CD14-positive monocyte (primary cell): ENCODE measurements around the gene RAB37. TPM values are rescaled to one million over a fixed set of nuclear protein-coding genes. Genes with fewer than 3 reads are reported as not detected.
A peak's percentile ranks its signal among the peaks of the same experiment; 100 is the strongest.

Source experiments
- DNase-seq, 3 donors: peaks; one replicate each; pipeline ENCODE4 v3.0.0-alpha.2; 2011 to 2022
- H2AFZ ChIP-seq: 2 replicates; pipeline ENCODE4 v1.6.0; 2012; ENCODE audit warnings: mild to moderate bottlenecking, low read depth, low read length, inconsistent platforms; ENCODE audit not compliant: insufficient read depth, poor library complexity, severe bottlenecking
- H3K27ac ChIP-seq, 2 donors: 1 replicate in 1 of 2; 2 replicates in 1 of 2; pipeline ENCODE4 v1.5.1; 2012 to 2013; ENCODE audit warnings: low read length in 2 of 2, control low read depth in 1 of 2, inconsistent platforms in 1 of 2, low read depth in 1 of 2, mild to moderate bottlenecking in 1 of 2
- H3K27me3 ChIP-seq, 2 donors: one replicate each; pipeline versions ENCODE4 v1.6.0 to v1.6.1; 2011 to 2013; ENCODE audit warnings: low read length in 2 of 2; ENCODE audit not compliant: control insufficient read depth in 2 of 2, insufficient read depth in 2 of 2
- H3K36me3 ChIP-seq, 2 donors: replicated peaks in 1 of 2; 1 replicate in 1 of 2; 2 replicates in 1 of 2; pipeline versions ENCODE4 v1.5.1 to v1.6.1; 2012 to 2013; ENCODE audit warnings: low read length in 2 of 2, control low read depth in 1 of 2, inconsistent platforms in 1 of 2, mild to moderate bottlenecking in 1 of 2; ENCODE audit not compliant: insufficient read depth in 2 of 2, control insufficient read depth in 1 of 2
- H3K4me1 ChIP-seq, 2 donors: 1 replicate in 1 of 2; 2 replicates in 1 of 2; pipeline versions ENCODE4 v1.5.1 to v1.6.1; 2012 to 2013; ENCODE audit warnings: low read length in 2 of 2, control low read depth in 1 of 2, inconsistent platforms in 1 of 2, mild to moderate bottlenecking in 1 of 2, moderate library complexity in 1 of 2; ENCODE audit not compliant: insufficient read depth in 2 of 2, control insufficient read depth in 1 of 2
- H3K4me2 ChIP-seq: replicated peaks from 2 replicates; pipeline ENCODE3; 2012; ENCODE audit warnings: low read length, moderate library complexity, mild to moderate bottlenecking; ENCODE audit not compliant: poor library complexity, severe bottlenecking; ENCODE audit errors: extremely low read depth
- H3K4me3 ChIP-seq, 3 experiments: fragments of 200-600 bp in 1 of 3; sonication (generic) in 1 of 3; replicated peaks in 1 of 3; 1 replicate in 2 of 3; 2 replicates in 1 of 3; pipeline ENCODE4 v1.5.1; 2011 to 2013; ENCODE audit warnings: low read length in 3 of 3, mild to moderate bottlenecking in 3 of 3, control low read depth in 2 of 3, low read depth in 2 of 3, inconsistent platforms in 1 of 3, moderate library complexity in 1 of 3
- H3K79me2 ChIP-seq: 2 replicates; pipeline ENCODE4 v1.6.0; 2012; ENCODE audit warnings: mild to moderate bottlenecking, control low read depth, inconsistent platforms, low read length, moderate library complexity; ENCODE audit not compliant: insufficient read depth
- H3K9ac ChIP-seq: 2 replicates; pipeline ENCODE4 v1.6.0; 2017; ENCODE audit warnings: low read length, mild to moderate bottlenecking; ENCODE audit not compliant: insufficient read depth, poor library complexity, severe bottlenecking
- H3K9me3 ChIP-seq, 2 donors: replicated peaks in 1 of 2; 1 replicate in 1 of 2; 2 replicates in 1 of 2; pipeline versions ENCODE4 v1.5.1 to v1.6.1; 2012 to 2013; ENCODE audit warnings: low read length in 2 of 2, control low read depth in 1 of 2; ENCODE audit not compliant: control insufficient read depth in 1 of 2, insufficient read depth in 1 of 2
- H4K20me1 ChIP-seq: 2 replicates; pipeline ENCODE4 v1.6.0; 2012; ENCODE audit warnings: mild to moderate bottlenecking, low read length, control low read depth, moderate library complexity; ENCODE audit not compliant: insufficient read depth
- H3K27ac Mint-ChIP-seq, 7 donors: one replicate each; pipeline ENCODE4 v1.8.0; 2020; ENCODE audit warnings: mild to moderate bottlenecking in 7 of 7, mixed read lengths in 7 of 7, moderate library complexity in 6 of 7, inconsistent platforms in 2 of 7
- H3K27me3 Mint-ChIP-seq, 3 donors: one replicate each; pipeline ENCODE4 v1.8.0; 2021 to 2022; ENCODE audit warnings: low read depth in 3 of 3, mild to moderate bottlenecking in 3 of 3, mixed read lengths in 3 of 3, moderate library complexity in 3 of 3, inconsistent platforms in 1 of 3
- H3K36me3 Mint-ChIP-seq, 2 donors: one replicate each; pipeline ENCODE4 v1.8.0; 2020; ENCODE audit warnings: mixed read lengths in 2 of 2, inconsistent platforms in 1 of 2, mild to moderate bottlenecking in 1 of 2
- H3K4me1 Mint-ChIP-seq: one replicate; pipeline ENCODE4 v1.8.0; 2020; ENCODE audit warnings: mild to moderate bottlenecking, mixed read lengths
- H3K4me3 Mint-ChIP-seq, 2 donors: one replicate each; pipeline ENCODE4 v1.8.0; 2020; ENCODE audit warnings: mild to moderate bottlenecking in 2 of 2, mixed read lengths in 2 of 2, moderate library complexity in 1 of 2
- H3K9me3 Mint-ChIP-seq, 7 donors: one replicate each; pipeline ENCODE4 v1.8.0; 2020 to 2022; ENCODE audit warnings: mixed read lengths in 7 of 7, mild to moderate bottlenecking in 6 of 7, moderate library complexity in 6 of 7, inconsistent platforms in 2 of 7
- CTCF ChIP-seq: fragments of 200-600 bp; IDR thresholded peaks from one replicate; pipeline ENCODE4 v1.8.0; 2022; ENCODE audit warnings: antibody characterized with exemption, mild to moderate bottlenecking
- WGBS: methylation state at CpG from one replicate; pipeline ENCODE4 v1.1.5; 2013; ENCODE audit warnings: missing lambda C conversion rate; ENCODE audit not compliant: insufficient coverage; 5-methylcytosine and 5-hydroxymethylcytosine counted together
- intact Hi-C, 2 donors: fragments of 100-400 bp; cut with micrococcal nuclease; formaldehyde crosslinking; loops; one replicate each; pipeline versions ENCODE4 v1.15.0 to v1.15.1; 2023
- polyA plus RNA-seq, 3 donors: library from polyadenylated mRNA; depleted of rRNA in 1 of 3; unstranded in 2 of 3; stranded (reverse) in 1 of 3; fragments of 300-500 nt in 2 of 3; fragments of >200 nt in 1 of 3; fragmentation: Illumina TruSeq in 2 of 3; gene quantifications; 1 replicate in 2 of 3; 2 replicates in 1 of 3; pipeline ENCODE4 v1.2.3, GENCODE V29; 2012 to 2021

RAB37 gene
- polyA plus RNA-seq, 3 donors = 26.8 to 40.9 (median 33.1) TPM

GRCh38 chr17:74742978-74743545 is 6.0 kb downstream of the RAB37 start:
- intact Hi-C loops = loop anchor here in 1 of 2 donors (5.0 to 10.0 kb wide), 2 partner anchors 119 to 212 kb away; no protein-coding TSS in a partner anchor
- Mint-ChIP-seq H3K27me3 (peaks cover 0 to 3% (median 0%) of the 10 kb centered on the region in 3 donors), H3K36me3 (peaks cover 9 to 21% of the 10 kb centered on the region in 2 donors), H3K4me3 (peak overlapping the region in 1 of 2 donors; percentile 75), H3K9me3 (peaks cover 0 to 2% (median 0%) of the 10 kb centered on the region in 7 donors), H3K27ac (peak overlapping the region in 5 of 7 donors; percentile 66 to 89 (median 76)), H3K4me1 (peaks cover 88% of the 10 kb centered on the region)
- WGBS = 85% methylated on average over 7 of the region's 9 CpGs
- Histone ChIP-seq H3K36me3 (no peaks in the 10 kb centered on the region), H3K4me1 (peaks cover 91 to 99% of the 10 kb centered on the region in 2 donors), H3K79me2 (peaks cover 57% of the 10 kb centered on the region), H3K27ac (no peak overlapping the region), H3K9me3 (no peaks in the 10 kb centered on the region), H3K27me3 (no peaks in the 10 kb centered on the region), H2AFZ (no peak overlapping the region), H4K20me1 (no peaks in the 10 kb centered on the region), H3K4me2 (no peak overlapping the region), H3K4me3 (peak overlapping the region in 1 of 3 experiments; percentile 42), H3K9ac (no peak overlapping the region)
- peak in 1 of 3 donors; percentile 7 for DNase-seq
- no peak for TF ChIP-seq CTCF

GRCh38 chr17:74743755-74744154 is 6.7 kb downstream of the RAB37 start:
- no CpG with 5 or more reads among the region's 2 CpGs for WGBS
- Mint-ChIP-seq H3K4me1 (peaks cover 81% of the 10 kb centered on the region), H3K36me3 (peaks cover 9 to 21% of the 10 kb centered on the region in 2 donors), H3K9me3 (peaks cover 0 to 2% (median 0%) of the 10 kb centered on the region in 7 donors), H3K27me3 (peaks cover 0 to 2% (median 0%) of the 10 kb centered on the region in 3 donors), H3K4me3 (peak overlapping the region in 1 of 2 donors; percentile 39), H3K27ac (peak overlapping the region in 2 of 7 donors; percentile 75 to 84)
- Histone ChIP-seq H3K27ac (no peak overlapping the region), H3K4me1 (peaks cover 84 to 93% of the 10 kb centered on the region in 2 donors), H3K79me2 (peaks cover 55% of the 10 kb centered on the region), H3K9ac (no peak overlapping the region), H3K4me2 (no peak overlapping the region), H3K9me3 (no peaks in the 10 kb centered on the region), H4K20me1 (peaks cover 2% of the 10 kb centered on the region), H2AFZ (no peak overlapping the region), H3K27me3 (no peaks in the 10 kb centered on the region), H3K4me3 (no peak overlapping the region), H3K36me3 (no peaks in the 10 kb centered on the region)
- no peak for DNase-seq
- intact Hi-C loops = loop anchor here (1.0 to 10.0 kb wide), 3 partner anchors 119 to 211 kb away; no protein-coding TSS in a partner anchor
- no peak for TF ChIP-seq CTCF
